Activated T-helper 2 cell treated with anti-CD3 and anti-CD28 coated beads, Interferon-gamma antibody, Interleukin-2, Interleukin-4, amounts not matched to agents 10 μg/mL and 5 μg/mL and 100 μg/mL, durations not matched to agents 14 hours and 24 hours and 36 hours (primary cell): ENCODE results near the gene HMGB2. TPM values are rescaled to one million over a fixed set of nuclear protein-coding genes. Genes with fewer than 3 reads are reported as not detected.
A peak's percentile ranks its signal among the peaks of the same experiment; 100 is the strongest.

Experiments
- DNase-seq: peaks from one replicate; pipeline ENCODE4 v3.0.0; 2021; ENCODE audit warnings: low spot score
- H3K27ac Mint-ChIP-seq: one replicate; pipeline ENCODE4 v1.8.0; 2021; ENCODE audit warnings: mixed read lengths
- H3K27me3 Mint-ChIP-seq: one replicate; pipeline ENCODE4 v1.8.0; 2021; ENCODE audit warnings: low read depth, mixed read lengths
- H3K36me3 Mint-ChIP-seq: one replicate; pipeline ENCODE4 v1.8.0; 2021; ENCODE audit warnings: low read depth, mixed read lengths
- H3K4me1 Mint-ChIP-seq: one replicate; pipeline ENCODE4 v1.8.0; 2021; ENCODE audit warnings: low read depth, mixed read lengths
- H3K4me3 Mint-ChIP-seq: one replicate; pipeline ENCODE4 v1.8.0; 2021; ENCODE audit warnings: low read depth, mild to moderate bottlenecking, moderate library complexity, mixed read lengths
- H3K9me3 Mint-ChIP-seq: one replicate; pipeline ENCODE4 v1.8.0; 2021; ENCODE audit warnings: mixed read lengths
- intact Hi-C: fragments of 100-400 bp; cut with micrococcal nuclease; formaldehyde crosslinking; loops from one replicate; pipeline ENCODE4 v1.15.1; 2023
- total RNA-seq: library from RNA; stranded (reverse); gene quantifications from 2 replicates; pipeline ENCODE4 v1.2.3, GENCODE V29; 2022

The HMGB2 gene
- total RNA-seq, 1 donor from 2014 or later: 393 TPM

DNA sequence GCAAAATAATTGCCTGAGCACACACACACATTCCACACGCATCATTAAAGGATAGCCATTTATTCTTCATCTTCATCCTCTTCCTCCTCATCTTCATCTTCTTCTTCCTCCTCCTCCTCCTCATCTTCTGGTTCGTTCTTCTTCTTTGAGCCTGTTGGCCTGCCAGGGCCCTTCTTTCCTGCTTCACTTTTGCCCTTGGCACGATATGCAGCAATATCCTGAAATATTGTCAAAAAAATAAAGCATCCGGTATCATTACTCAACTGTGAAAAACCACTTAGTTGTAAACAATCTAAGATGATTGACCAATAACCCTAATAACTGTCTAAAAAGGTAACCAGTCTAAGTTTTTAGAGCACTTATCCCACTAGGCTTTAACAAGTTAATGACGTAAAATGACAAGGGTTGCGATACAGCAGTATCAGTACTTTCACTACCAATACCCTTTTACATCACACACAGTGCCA is 2.1 kb downstream of the HMGB2 start:
- peaks cover 38% of the 10 kb centered on the region for H3K4me1 Mint-ChIP-seq
- peaks cover 59% of the 10 kb centered on the region for H3K36me3 Mint-ChIP-seq
- intact Hi-C loops: loop anchor here (5.0 to 10.0 kb wide), 2 partner anchors 160 to 953 kb away; partner anchors contain the start of genes CEP44 and FBXO8
- H3K9me3 Mint-ChIP-seq: no peaks in the 10 kb centered on the region
- no peak for DNase-seq
- no peaks in the 10 kb centered on the region for H3K27me3 Mint-ChIP-seq
- peak overlapping the region; percentile 94 for H3K27ac Mint-ChIP-seq
- peak overlapping the region; percentile 84 for H3K4me3 Mint-ChIP-seq

DNA sequence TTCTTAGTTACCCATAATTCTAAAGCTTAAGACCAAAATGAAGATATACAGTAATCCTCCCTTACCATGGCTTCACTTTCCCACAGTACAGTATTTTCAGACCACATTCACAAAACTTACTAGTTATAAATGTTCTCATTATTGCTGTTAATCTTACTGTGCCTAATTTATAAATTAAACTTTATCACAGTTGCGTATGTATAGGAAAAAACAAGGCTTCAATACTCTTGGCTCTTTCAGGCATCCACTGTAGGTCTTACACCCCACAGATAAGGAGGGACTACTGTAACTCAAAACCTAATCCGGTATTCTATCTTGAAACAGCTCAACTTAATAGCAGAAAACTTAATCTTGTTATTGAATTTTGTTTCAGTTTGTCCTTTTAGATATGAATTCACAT is 3.6 kb downstream of the HMGB2 start:
- H3K9me3 Mint-ChIP-seq: no peaks in the 10 kb centered on the region
- intact Hi-C loops: loop anchor here (5.0 to 10.0 kb wide), 2 partner anchors 162 to 954 kb away; partner anchors contain the start of genes CEP44 and FBXO8

DNA sequence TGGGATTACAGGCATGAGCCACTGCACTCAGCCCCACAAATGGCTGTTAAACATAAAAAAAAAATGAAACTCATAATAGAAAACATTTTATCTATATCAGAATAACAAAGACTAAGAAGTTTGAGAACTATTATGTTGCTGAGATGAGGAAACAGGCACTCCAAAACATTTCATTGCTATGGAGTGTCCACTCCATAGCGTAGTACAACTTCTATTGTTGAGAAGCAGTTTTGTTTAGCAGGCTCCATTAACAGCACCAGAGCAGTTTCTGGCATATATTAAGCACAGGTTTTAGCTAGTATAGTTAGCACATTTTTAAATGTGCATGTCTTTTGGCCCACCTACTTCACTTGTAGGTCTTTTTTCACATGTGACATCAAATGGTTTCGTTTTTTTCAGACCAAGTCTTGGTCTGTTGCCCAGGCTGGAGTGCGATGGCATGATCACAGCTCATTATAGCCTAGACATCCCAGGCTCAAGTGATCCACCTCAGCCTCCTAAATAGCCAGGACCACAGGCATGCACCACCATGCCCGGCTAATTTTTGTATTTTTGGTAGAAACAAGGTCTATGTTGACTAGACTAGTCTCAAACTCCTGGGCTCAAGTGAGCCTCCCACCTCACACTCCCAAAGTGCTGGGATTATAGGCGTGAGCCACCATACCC is 5.8 kb downstream of the HMGB2 start:
- H3K27me3 Mint-ChIP-seq: no peaks in the 10 kb centered on the region
- peaks cover 66% of the 10 kb centered on the region for H3K36me3 Mint-ChIP-seq
- no peak overlapping the region for H3K27ac Mint-ChIP-seq
- no peaks in the 10 kb centered on the region for H3K9me3 Mint-ChIP-seq
- intact Hi-C loops: no loop called here
- no peak overlapping the region for H3K4me3 Mint-ChIP-seq
- H3K4me1 Mint-ChIP-seq: peaks cover 30% of the 10 kb centered on the region
- DNase-seq: no peak

More for the DNA sequence above, 3.6 kb downstream of the HMGB2 start:
- Mint-ChIP-seq H3K4me3 (peak overlapping the region; percentile 21), H3K4me1 (peaks cover 30% of the 10 kb centered on the region), H3K27ac (peak overlapping the region; percentile 38), H3K27me3 (no peaks in the 10 kb centered on the region), H3K36me3 (peaks cover 70% of the 10 kb centered on the region)
- DNase-seq: no peak

DNA sequence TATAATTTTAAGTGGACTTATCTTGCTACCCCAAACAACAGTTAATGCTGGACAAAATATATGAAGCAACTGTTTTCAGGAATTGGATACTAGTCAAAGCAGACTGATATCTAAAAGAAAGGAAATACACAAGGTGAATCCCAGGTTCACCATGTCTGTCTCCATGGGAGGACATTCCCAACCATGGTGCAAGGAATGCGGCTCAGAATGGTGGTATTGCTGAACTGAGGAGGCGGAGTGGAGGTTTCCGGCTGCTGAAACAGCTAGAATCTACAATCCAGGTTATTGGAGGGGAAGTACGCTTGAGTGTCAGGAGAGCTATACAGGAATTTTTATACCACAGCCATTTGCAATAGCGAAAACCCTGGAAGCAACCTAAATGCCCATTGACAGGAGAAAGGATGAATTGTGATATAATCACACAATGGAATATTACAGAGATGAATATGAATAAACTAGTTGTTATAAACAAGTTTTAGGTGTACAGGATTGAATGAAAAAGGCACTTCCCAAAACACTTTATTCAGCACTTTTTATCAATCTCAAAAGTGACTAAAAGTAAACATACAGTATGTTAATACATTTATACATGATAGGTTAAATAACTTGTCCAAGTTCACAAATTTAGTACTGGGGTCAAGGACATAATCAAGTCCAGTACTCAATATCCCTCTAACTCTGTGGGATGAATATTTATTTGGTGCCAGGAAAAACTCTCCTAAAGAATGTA is 9.0 kb downstream of the HMGB2 start:
- H3K27ac Mint-ChIP-seq: peak overlapping the region; percentile 42
- no peaks in the 10 kb centered on the region for H3K27me3 Mint-ChIP-seq
- peaks cover 43% of the 10 kb centered on the region for H3K36me3 Mint-ChIP-seq
- intact Hi-C loops: no loop called here
- H3K4me3 Mint-ChIP-seq: no peak overlapping the region
- DNase-seq: no peak
- H3K4me1 Mint-ChIP-seq: peaks cover 10% of the 10 kb centered on the region
- no peaks in the 10 kb centered on the region for H3K9me3 Mint-ChIP-seq

DNA sequence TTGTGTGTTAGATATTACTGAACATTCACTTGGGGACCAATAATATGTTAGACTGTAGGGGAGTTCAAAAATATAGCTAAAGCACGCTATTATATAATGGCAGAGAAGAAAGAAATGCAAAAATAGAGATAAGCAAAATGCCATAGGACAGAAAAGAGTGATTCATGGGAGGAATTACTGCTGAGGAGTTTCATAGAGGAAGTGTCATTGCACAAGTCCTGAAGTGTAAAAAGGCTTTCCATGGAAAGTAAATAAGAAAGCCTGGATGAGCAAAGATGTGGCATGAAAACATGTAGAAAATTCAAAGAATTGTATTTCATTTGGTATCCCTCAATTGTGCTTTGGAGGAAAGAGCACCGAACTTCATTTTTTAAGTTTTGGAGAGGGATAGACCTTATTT is 14.5 kb downstream of the HMGB2 start:
- intact Hi-C loops: loop anchor here (1.0 to 2.0 kb wide), 3 partner anchors 15 to 175 kb away; partner anchors contain the start of gene HMGB2
- no peak overlapping the region for H3K4me3 Mint-ChIP-seq
- no peak overlapping the region for H3K27ac Mint-ChIP-seq
- H3K36me3 Mint-ChIP-seq: peaks cover 9% of the 10 kb centered on the region
- H3K4me1 Mint-ChIP-seq: peaks cover 6% of the 10 kb centered on the region
- no peaks in the 10 kb centered on the region for H3K9me3 Mint-ChIP-seq
- no peak for DNase-seq
- H3K27me3 Mint-ChIP-seq: no peaks in the 10 kb centered on the region

DNA sequence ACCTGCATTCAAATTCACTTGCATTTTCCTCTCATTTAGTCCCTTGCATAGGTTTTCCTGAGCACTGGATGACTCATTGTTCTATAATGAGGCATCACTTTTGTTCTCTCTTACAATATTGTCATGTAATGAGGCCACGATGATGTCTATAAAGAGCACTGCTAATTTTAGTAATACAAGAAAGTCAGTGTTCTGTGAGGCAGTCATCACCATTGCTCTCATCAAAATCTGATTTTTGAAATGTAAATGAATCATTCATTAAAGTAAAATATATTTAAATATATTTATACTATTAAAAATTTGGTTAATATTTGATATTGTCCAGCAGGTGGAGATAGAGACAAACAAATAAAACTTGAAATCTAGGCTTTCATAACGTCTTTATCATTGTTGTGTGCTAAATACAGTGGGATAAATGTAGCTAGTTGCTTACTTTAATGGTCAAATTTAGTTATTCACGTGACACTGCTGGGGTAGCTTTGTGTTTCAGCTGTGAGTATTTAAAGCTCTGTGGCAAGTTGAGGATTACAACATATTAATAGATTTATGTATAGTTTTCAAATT is 15.4 kb downstream of the HMGB2 start:
- Mint-ChIP-seq H3K9me3 (no peaks in the 10 kb centered on the region), H3K4me3 (no peak overlapping the region), H3K36me3 (peaks cover 9% of the 10 kb centered on the region), H3K27me3 (no peaks in the 10 kb centered on the region), H3K27ac (no peak overlapping the region), H3K4me1 (peaks cover 6% of the 10 kb centered on the region)
- intact Hi-C loops: loop anchor here (1.0 to 2.0 kb wide), 3 partner anchors 16 to 176 kb away; partner anchors contain the start of gene HMGB2
- DNase-seq: no peak

DNA sequence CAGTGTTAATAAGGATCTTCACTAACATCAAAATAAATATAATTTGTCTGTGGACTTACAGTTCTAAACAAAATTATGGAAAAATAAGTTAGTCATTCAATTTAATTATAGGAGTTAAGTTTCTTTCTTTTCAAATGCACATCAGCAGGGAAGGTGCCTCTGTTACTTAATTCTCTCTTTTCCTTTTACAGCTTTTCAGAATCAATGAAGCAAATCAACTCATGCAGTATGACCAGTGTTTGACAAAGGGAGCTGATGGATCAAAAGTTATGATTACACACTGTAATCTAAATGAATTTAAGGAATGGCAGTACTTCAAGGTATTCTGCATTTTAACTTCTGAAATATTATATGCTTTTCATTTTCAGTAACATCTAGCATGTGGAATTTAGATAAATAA is 15.9 kb downstream of the HMGB2 start:
- DNase-seq: no peak
- Mint-ChIP-seq H3K4me3 (no peak overlapping the region), H3K9me3 (no peaks in the 10 kb centered on the region), H3K27me3 (no peaks in the 10 kb centered on the region), H3K4me1 (peaks cover 6% of the 10 kb centered on the region), H3K27ac (no peak overlapping the region), H3K36me3 (peaks cover 9% of the 10 kb centered on the region)
- intact Hi-C loops: loop anchor here (2.0 kb wide), 2 partner anchors 17 to 177 kb away; partner anchors contain the start of gene HMGB2

DNA sequence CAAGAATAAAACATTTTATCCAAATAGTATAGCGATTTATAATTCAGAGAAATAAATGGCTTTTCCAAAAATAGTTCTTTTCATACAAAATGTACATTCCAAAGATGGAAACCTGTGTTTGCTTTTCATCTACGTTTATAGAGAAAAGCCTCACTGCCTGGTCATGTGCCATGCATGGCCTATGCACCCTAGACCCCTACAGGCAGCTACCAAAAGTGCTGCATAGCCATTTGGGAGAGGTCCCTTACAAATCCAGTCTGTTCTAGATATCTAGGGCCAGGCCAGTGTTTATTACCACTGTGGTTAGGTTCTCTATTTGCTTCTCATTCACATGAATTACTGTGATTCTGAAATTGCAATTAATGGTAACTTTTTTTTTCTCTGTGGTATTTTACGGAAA is 17.2 kb downstream of the HMGB2 start:
- no peak overlapping the region for H3K4me3 Mint-ChIP-seq
- no peak overlapping the region for H3K27ac Mint-ChIP-seq
- no peak for DNase-seq
- no peaks in the 10 kb centered on the region for H3K27me3 Mint-ChIP-seq
- no peaks in the 10 kb centered on the region for H3K9me3 Mint-ChIP-seq
- H3K4me1 Mint-ChIP-seq: peaks cover 8% of the 10 kb centered on the region
- H3K36me3 Mint-ChIP-seq: peaks cover 12% of the 10 kb centered on the region
- intact Hi-C loops: no loop called here

DNA sequence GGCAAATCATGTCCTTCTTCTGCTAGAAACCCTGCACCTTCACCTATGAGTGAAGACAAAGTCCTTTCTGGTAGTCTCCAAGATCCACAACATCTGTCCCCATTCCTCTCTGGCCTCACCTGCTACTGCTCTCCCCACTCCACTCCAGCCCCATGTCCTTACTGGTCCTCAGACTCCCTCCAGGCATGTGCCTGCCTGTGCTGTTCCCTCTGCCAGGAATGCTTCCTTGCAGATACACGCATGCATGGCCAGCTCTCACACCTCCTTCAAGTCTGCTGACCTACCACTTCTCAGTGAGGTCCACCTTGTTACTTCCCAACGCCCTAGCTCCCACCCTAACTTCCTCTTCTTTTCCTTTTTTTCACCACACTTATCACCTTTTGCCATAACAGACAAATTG is 18.1 kb downstream of the HMGB2 start:
- no peak overlapping the region for H3K4me3 Mint-ChIP-seq
- H3K9me3 Mint-ChIP-seq: no peaks in the 10 kb centered on the region
- H3K27me3 Mint-ChIP-seq: no peaks in the 10 kb centered on the region
- H3K27ac Mint-ChIP-seq: no peak overlapping the region
- no peak for DNase-seq
- H3K36me3 Mint-ChIP-seq: peaks cover 14% of the 10 kb centered on the region
- intact Hi-C loops: no loop called here
- peaks cover 8% of the 10 kb centered on the region for H3K4me1 Mint-ChIP-seq

DNA sequence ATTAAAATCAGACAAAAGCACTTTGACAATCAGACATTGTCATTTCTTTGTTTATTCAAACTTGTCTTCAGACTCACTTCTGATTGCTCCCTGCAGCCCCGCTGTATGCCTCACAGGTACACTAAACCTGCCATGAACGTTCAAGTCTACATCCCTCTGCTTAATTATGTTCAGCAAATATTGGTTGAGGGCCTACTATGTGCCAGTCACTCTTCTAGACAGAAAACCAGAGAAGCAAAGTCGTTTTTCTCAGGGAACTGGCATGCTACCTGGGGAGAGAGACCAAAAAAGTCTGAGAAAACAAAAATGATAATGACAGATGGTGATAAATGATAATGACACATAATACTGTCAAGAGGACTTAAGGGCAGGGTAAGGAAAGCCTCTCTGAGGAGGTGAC is 19.4 kb downstream of the HMGB2 start:
- Mint-ChIP-seq H3K4me3 (no peak overlapping the region), H3K27ac (no peak overlapping the region), H3K36me3 (peaks cover 18% of the 10 kb centered on the region), H3K4me1 (peaks cover 6% of the 10 kb centered on the region), H3K9me3 (no peaks in the 10 kb centered on the region), H3K27me3 (no peaks in the 10 kb centered on the region)
- intact Hi-C loops: no loop called here
- DNase-seq: no peak

DNA sequence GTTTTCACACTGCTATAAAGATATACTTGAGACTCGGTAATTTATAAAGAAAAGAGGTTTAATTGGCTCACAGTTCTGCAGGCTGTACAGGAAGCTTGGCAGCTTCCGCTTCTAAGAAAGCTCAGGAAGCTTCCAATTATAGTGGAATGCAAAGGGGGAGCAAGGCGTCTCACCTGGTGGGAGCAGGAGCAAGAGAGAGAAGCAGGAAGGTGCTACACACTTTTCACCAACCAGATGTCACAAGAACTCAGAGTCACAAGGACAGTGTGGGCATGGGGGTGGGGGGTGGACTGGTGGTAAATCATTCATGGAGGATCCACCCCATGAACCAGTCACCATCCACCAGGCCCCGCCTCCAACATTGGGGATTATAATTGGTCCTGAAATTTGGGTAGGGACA is 22.8 kb downstream of the HMGB2 start:
- Mint-ChIP-seq H3K36me3 (peaks cover 12% of the 10 kb centered on the region), H3K27me3 (no peaks in the 10 kb centered on the region), H3K4me1 (peaks cover 2% of the 10 kb centered on the region), H3K4me3 (no peak overlapping the region), H3K27ac (no peak overlapping the region), H3K9me3 (no peaks in the 10 kb centered on the region)
- no peak for DNase-seq
- intact Hi-C loops: no loop called here

DNA sequence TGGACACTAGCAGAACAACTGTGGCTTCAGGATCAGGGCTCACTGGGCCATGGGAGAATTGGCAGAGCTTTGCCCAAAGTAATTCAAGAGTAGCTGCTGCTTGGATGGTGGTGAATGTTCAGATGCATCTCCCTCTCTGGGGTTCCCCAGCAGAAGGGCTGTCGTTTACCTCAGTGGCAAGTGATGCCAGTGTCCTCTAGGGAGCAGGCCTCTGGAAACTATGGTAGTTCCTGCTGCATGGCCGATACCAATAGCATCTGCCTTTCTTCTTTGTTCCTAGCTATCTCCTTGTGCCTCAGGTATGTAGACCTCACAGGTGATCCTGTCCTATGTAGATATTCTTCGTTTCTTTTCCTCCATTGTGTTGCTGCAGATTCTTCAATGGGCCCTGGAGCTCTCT is 26.4 kb downstream of the HMGB2 start:
- H3K36me3 Mint-ChIP-seq: peaks cover 28% of the 10 kb centered on the region
- peaks cover 2% of the 10 kb centered on the region for H3K4me1 Mint-ChIP-seq
- no peak for DNase-seq
- H3K27me3 Mint-ChIP-seq: no peaks in the 10 kb centered on the region
- H3K27ac Mint-ChIP-seq: no peak overlapping the region
- no peak overlapping the region for H3K4me3 Mint-ChIP-seq
- no peaks in the 10 kb centered on the region for H3K9me3 Mint-ChIP-seq
- intact Hi-C loops: no loop called here
